Thyroid gland (tissue), 4 donors: Measurements from ENCODE around the gene TAF3. TPM values are rescaled to one million over a fixed set of nuclear protein-coding genes. Genes with fewer than 3 reads are reported as not detected.

Experiments used
- DNase-seq, 2 donors: peaks; one replicate each; pipeline ENCODE4 v3.0.0-alpha.2; 2019
- H3K27ac ChIP-seq, 3 donors: fragments of 200-600 bp; sonication (generic); 1 replicate in 2 of 3; 2 replicates in 1 of 3; pipeline ENCODE4 v1.5.1; 2016 to 2019; ENCODE audit warnings: mild to moderate bottlenecking in 1 of 3, moderate library complexity in 1 of 3
- H3K27me3 ChIP-seq: fragments of 200-600 bp; sonication (generic); one replicate; pipeline ENCODE4 v1.5.1; 2019
- H3K36me3 ChIP-seq, 2 donors: fragments of 200-600 bp; sonication (generic); one replicate each; pipeline ENCODE4 v1.5.1; 2016 to 2019
- H3K4me1 ChIP-seq, 2 donors: fragments of 200-600 bp; sonication (generic); one replicate each; pipeline ENCODE4 v1.5.1; 2017 to 2019
- H3K4me3 ChIP-seq, 3 donors: fragments of 200-600 bp; sonication (generic); replicated peaks in 1 of 3; 1 replicate in 2 of 3; 2 replicates in 1 of 3; pipeline ENCODE4 v1.5.1; 2016; ENCODE audit warnings: mild to moderate bottlenecking in 1 of 3
- H3K9me3 ChIP-seq: fragments of 200-600 bp; sonication (generic); one replicate; pipeline ENCODE4 v1.5.1; 2017
- POLR2A ChIP-seq, 2 donors: fragments of 450-650 bp; IDR thresholded peaks; one replicate each; pipeline ENCODE4 v1.6.1; 2017; ENCODE audit warnings: antibody characterized with exemption in 2 of 2, mild to moderate bottlenecking in 2 of 2, moderate library complexity in 1 of 2
- WGBS, 2 donors: methylation state at CpG; one replicate each; pipeline ENCODE4 v1.1.5; 2017; 5-methylcytosine and 5-hydroxymethylcytosine counted together
- intact Hi-C: fragments of 100-400 bp; cut with DNase I; formaldehyde crosslinking; loops from one replicate; pipeline ENCODE4 v1.15.1; 2023
- total RNA-seq, 4 donors: library from RNA; depleted of rRNA; stranded (reverse); fragments of >200 nt; gene quantifications; one replicate each; pipeline ENCODE4 v1.2.3, GENCODE V29; 2016
- TF ChIP-seq, protein P1 (sequence below), 6 experiments: fragments of 200-600 bp in 3 of 6; fragments of 450-650 bp in 3 of 6; sonication (generic) in 3 of 6; IDR thresholded peaks; one replicate each; pipeline ENCODE4 v1.5.1; 2016 to 2019; ENCODE audit warnings: antibody characterized with exemption in 6 of 6, mild to moderate bottlenecking in 2 of 6, inconsistent platforms in 1 of 6, moderate library complexity in 1 of 6

The TAF3 gene
- total RNA-seq, 4 donors from 2014 or later: 6.7 to 11.0 (median 8.6) TPM

DNA sequence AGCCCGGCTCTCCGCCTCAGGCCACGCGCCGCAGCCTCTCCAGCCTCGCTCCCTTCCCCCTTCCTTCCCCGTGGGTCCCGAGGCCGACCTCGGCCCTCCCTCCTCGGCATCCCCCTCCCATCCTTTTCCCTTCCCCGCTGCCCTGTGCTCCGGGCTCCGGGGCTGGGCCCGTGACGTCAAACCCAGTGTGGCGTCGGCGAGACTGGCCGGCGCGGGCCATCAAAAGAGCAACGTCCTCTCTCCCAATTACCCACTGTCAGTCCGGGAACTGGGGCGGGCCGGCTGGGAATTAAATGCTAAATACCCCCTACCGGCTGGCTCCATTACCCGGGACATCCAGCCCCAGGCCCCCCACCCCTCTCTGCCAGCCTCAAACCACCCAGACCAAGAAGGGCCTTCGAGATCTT, 233.5 kb downstream of the TAF3 start:
- Histone ChIP-seq H3K4me3 (no peak overlapping the region), H3K4me1 (peaks cover 32 to 47% of the 10 kb centered on the region in 2 donors), H3K36me3 (no peaks in the 10 kb centered on the region), H3K9me3 (no peaks in the 10 kb centered on the region), H3K27me3 (peaks cover 57% of the 10 kb centered on the region), H3K27ac (no peak overlapping the region)
- intact Hi-C loops: loop anchor here (10.0 kb wide), 1 partner anchor 823 kb away; no protein-coding TSS in a partner anchor
- no peak for DNase-seq
- WGBS, 2 donors: 4 to 12% methylated on average over 29 of the region's 29 CpGs
- no peak for TF ChIP-seq POLR2A (IDR thresholded peaks at IDR 0.05)
- TF ChIP-seq, protein P1, sequence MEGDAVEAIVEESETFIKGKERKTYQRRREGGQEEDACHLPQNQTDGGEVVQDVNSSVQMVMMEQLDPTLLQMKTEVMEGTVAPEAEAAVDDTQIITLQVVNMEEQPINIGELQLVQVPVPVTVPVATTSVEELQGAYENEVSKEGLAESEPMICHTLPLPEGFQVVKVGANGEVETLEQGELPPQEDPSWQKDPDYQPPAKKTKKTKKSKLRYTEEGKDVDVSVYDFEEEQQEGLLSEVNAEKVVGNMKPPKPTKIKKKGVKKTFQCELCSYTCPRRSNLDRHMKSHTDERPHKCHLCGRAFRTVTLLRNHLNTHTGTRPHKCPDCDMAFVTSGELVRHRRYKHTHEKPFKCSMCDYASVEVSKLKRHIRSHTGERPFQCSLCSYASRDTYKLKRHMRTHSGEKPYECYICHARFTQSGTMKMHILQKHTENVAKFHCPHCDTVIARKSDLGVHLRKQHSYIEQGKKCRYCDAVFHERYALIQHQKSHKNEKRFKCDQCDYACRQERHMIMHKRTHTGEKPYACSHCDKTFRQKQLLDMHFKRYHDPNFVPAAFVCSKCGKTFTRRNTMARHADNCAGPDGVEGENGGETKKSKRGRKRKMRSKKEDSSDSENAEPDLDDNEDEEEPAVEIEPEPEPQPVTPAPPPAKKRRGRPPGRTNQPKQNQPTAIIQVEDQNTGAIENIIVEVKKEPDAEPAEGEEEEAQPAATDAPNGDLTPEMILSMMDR (IDR thresholded peaks at IDR 0.05): no peak

DNA sequence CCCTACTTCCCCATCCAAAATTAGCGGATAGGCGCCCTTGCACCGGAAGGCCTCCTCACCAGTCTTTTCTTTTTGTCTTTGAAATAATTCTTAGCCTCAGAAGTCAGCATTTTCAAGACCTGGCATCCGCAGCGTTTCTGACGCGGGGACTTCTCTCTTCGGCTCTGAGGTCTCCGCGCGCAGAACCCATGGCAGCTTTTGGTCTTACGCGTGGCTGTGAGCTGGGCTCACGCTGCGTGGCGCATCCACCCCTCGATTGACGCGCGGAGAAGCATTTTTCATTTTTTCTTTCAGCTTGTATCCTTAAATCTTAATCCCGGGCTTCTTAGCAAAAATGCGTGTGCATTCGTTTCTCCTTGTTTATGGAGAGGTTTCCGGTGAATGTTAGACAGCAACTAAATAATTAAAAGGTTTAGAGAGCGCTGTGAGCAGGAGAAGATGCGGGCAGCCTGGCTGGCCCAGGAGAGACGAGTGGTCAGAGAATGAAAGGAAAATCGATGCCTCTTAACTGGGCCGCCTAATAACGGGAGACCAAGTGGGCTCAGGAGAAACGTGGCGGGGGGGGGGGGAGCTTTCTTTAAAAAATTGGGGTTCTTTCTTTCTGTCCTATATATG, 234.1 kb downstream of the TAF3 start:
- intact Hi-C loops: loop anchor here (10.0 kb wide), 1 partner anchor 822 kb away; no protein-coding TSS in a partner anchor
- no peak for DNase-seq
- TF ChIP-seq POLR2A (IDR thresholded peaks at IDR 0.05): no peak
- TF ChIP-seq, protein P1 (IDR thresholded peaks at IDR 0.05): no peak
- H3K4me3 ChIP-seq: no peak overlapping the region
- H3K36me3 ChIP-seq: no peaks in the 10 kb centered on the region
- H3K27me3 ChIP-seq: peaks cover 51% of the 10 kb centered on the region
- 17 to 19% methylated on average over 32 of the region's 32 CpGs for WGBS, 2 donors
- no peaks in the 10 kb centered on the region for H3K9me3 ChIP-seq
- H3K27ac ChIP-seq: no peak overlapping the region
- peaks cover 32 to 47% of the 10 kb centered on the region in 2 donors for H3K4me1 ChIP-seq

DNA sequence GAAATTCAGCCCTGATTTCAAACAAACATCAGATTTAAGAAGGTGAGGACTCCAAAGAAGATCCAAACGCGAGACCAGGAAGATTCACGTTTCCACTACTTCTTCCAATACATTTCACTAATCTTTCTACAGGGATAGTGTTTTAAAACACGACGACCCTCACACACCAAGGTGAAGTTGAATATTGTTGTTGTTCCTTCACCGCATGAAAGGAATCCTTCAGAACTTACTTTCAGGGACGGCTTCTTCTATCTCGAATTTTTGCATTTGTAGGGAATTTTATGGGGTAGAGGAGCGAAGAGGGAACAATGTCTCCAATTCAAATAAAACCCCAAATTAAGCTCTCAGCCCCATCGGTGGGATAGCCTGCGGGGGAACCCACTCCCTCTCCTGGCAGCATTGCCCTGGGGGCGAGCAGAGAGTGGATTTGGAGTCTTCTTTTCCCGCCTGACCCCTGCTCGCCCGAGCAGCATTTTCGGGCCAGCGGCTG, 234.7 kb downstream of the TAF3 start:
- H3K36me3 ChIP-seq: no peaks in the 10 kb centered on the region
- H3K4me1 ChIP-seq: peaks cover 32 to 47% of the 10 kb centered on the region in 2 donors
- H3K9me3 ChIP-seq: no peaks in the 10 kb centered on the region
- 16 to 17% methylated on average over 12 to 16 of the region's 17 CpGs for WGBS, 2 donors
- TF ChIP-seq, protein P1 (IDR thresholded peaks at IDR 0.05): peak in 1 of 6 experiments; percentile 77
- no peak for TF ChIP-seq POLR2A (IDR thresholded peaks at IDR 0.05)
- no peak for DNase-seq
- H3K27me3 ChIP-seq: peaks cover 46% of the 10 kb centered on the region
- no peak overlapping the region for H3K27ac ChIP-seq
- peak overlapping the region in 1 of 3 donors; percentile 53 for H3K4me3 ChIP-seq
- intact Hi-C loops: loop anchor here (10.0 kb wide), 1 partner anchor 822 kb away; no protein-coding TSS in a partner anchor

DNA sequence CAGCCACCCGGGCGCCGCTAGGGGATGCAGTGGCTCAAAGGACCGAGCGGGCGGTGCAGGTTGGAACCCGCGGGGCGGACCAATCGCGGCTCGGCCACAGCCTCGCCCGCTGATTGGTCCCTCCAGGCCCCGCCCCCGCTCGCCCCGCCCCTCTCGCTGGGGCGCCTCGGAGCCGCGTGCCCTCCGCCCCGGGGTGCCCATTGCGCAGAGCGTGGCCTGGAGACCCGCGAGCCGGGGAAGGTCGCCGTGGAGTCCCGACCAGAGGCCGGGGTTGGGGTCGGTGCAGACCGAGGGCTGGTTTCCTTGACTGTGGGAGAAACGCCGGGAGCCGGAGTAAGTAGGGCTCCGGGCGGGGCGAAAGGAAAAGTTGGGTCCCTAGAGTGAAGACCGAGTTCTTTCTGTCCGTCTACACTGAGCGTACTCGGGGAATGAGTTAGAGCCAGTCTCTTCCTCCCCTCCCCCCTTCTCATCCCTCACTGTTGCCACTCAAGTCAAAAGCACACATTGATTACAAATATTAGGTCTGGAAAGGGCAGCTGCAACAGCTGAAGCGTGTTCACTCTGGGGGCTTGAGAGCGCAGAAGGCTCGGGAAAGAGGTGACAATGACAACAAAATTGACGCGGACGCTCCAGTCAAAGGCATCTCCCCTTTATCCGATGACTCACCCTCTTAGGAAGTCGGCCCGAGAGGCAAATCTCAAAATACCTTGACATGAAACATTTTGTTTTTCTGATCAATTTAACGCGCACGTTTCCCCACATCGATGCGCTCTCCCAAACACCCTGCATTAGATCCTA, 235.3 kb downstream of the TAF3 start:
- H3K4me1 ChIP-seq: peaks cover 32 to 47% of the 10 kb centered on the region in 2 donors
- intact Hi-C loops: loop anchor here (10.0 kb wide), 1 partner anchor 821 kb away; no protein-coding TSS in a partner anchor

More for the DNA sequence above, 235.3 kb downstream of the TAF3 start:
- peak; percentile 93 to 95 for DNase-seq
- Histone ChIP-seq H3K36me3 (no peaks in the 10 kb centered on the region), H3K4me3 (peak overlapping the region; percentile 50 to 59 (median 53)), H3K27me3 (peaks cover 39% of the 10 kb centered on the region), H3K27ac (peak overlapping the region in 2 of 3 donors; percentile 32 to 65), H3K9me3 (no peaks in the 10 kb centered on the region)
- TF ChIP-seq POLR2A (IDR thresholded peaks at IDR 0.05): peak in 1 of 2 donors; percentile 50
- TF ChIP-seq, protein P1 (IDR thresholded peaks at IDR 0.05): peak in 5 of 6 experiments; percentile 80 to 97 (median 93)
- WGBS, 2 donors: 2 to 3% methylated on average over 23 to 33 of the region's 60 CpGs
